ENCODE data around the gene BPNT1.

GRCh38 chr1:220028346-220028895 lies 61.2 kb downstream of the BPNT1 start:
- no peak for TF ChIP-seq CTCF (conservative IDR thresholded peaks at IDR 0.05; ENCODE audit: low read length)
- no peak for TF ChIP-seq EZH2phosphoT487 (IDR thresholded peaks at IDR 0.05; ENCODE audit: borderline replicate concordance, low read depth, low read length)

Data from OCI-LY7 (cell line).